ENCODE results near the gene MT1M.

MT1M gene

GRCh38 chr16:56645311-56645710 lies 12.9 kb downstream of the MT1M start:
- TF ChIP-seq CTCF (conservative IDR thresholded peaks at IDR 0.05; ENCODE audit: low read depth): no peak
- ChIA-PET CTCF (no interaction called here), POLR2A (ENCODE audit: low non-redundant PET) (no interaction called here)
- H3K27ac ChIP-seq: no peak overlapping the region
- no peak for DNase-seq (ENCODE audit: low spot score)

- H3K27ac ChIP-seq: no peak overlapping the region
- TF ChIP-seq CTCF (conservative IDR thresholded peaks at IDR 0.05; ENCODE audit: low read depth): no peak
- POLR2A ChIA-PET (ENCODE audit: low non-redundant PET): no interaction called here
- no peak for DNase-seq (ENCODE audit: low spot score)
- CTCF ChIA-PET: no interaction called here
These were observed 13.4 kb downstream of the MT1M start for GRCh38 chr16:56645838-56646237.

- TF ChIP-seq CTCF (conservative IDR thresholded peaks at IDR 0.05; ENCODE audit: low read depth): no peak
- DNase-seq (ENCODE audit: low spot score): no peak
- ChIA-PET CTCF (interaction anchor here (0.6 kb wide), 1 partner anchor 280 kb away, joined by 5 read pairs; no protein-coding TSS in a partner anchor), POLR2A (ENCODE audit: low non-redundant PET) (no interaction called here)
- H3K27ac ChIP-seq: no peak overlapping the region
These were observed 15.4 kb downstream of the MT1M start for GRCh38 chr16:56647641-56648431.

GRCh38 chr16:56649271-56649670 lies 16.8 kb downstream of the MT1M start:
- TF ChIP-seq CTCF (conservative IDR thresholded peaks at IDR 0.05; ENCODE audit: low read depth): no peak
- no peak overlapping the region for H3K27ac ChIP-seq
- DNase-seq (ENCODE audit: low spot score): no peak
- POLR2A ChIA-PET (ENCODE audit: low non-redundant PET): no interaction called here
- CTCF ChIA-PET: no interaction called here

GRCh38 chr16:56649820-56650219 lies 17.4 kb downstream of the MT1M start:
- ChIA-PET POLR2A (ENCODE audit: low non-redundant PET) (no interaction called here), CTCF (interaction anchor here (1.1 kb wide), 1 partner anchor 26 kb away, joined by 3 read pairs; no protein-coding TSS in a partner anchor)
- DNase-seq (ENCODE audit: low spot score): peak; percentile 58
- no peak for TF ChIP-seq CTCF (conservative IDR thresholded peaks at IDR 0.05; ENCODE audit: low read depth)
- no peak overlapping the region for H3K27ac ChIP-seq

- DNase-seq (ENCODE audit: low spot score): no peak
- ChIA-PET CTCF (no interaction called here), POLR2A (ENCODE audit: low non-redundant PET) (no interaction called here)
- TF ChIP-seq CTCF (conservative IDR thresholded peaks at IDR 0.05; ENCODE audit: low read depth): no peak
- no peak within 1 kb of the TSS for H3K27ac ChIP-seq
These were observed 19.1 kb downstream of the MT1M start, which contains the start of gene MT1B for GRCh38 chr16:56651586-56651985. MT1B (plus strand) TSS chr16:56651886; CDS start chr16:56651954, 68 bp downstream.
